ENCODE results near the gene DR1.

DNA sequence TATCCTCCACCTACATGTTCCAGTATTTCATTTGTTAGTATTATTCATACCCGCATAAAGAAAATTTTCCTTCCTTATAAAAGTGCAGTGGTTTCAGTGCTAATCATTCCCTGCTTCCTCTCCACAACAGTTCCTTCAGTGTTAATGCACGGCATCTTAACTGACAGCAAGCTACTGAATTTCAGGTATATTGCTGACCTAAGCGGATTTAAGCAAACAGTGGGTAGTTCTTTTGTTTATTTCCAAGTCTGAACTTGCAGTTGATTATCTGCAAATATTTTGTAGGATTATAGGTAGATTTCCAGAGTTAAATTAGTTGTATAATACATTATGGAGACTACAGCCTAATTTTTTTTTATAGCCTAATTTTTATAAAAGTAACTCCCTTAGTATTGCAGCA is 15.1 kb upstream of the DR1 start:
- TF ChIP-seq, protein P1, sequence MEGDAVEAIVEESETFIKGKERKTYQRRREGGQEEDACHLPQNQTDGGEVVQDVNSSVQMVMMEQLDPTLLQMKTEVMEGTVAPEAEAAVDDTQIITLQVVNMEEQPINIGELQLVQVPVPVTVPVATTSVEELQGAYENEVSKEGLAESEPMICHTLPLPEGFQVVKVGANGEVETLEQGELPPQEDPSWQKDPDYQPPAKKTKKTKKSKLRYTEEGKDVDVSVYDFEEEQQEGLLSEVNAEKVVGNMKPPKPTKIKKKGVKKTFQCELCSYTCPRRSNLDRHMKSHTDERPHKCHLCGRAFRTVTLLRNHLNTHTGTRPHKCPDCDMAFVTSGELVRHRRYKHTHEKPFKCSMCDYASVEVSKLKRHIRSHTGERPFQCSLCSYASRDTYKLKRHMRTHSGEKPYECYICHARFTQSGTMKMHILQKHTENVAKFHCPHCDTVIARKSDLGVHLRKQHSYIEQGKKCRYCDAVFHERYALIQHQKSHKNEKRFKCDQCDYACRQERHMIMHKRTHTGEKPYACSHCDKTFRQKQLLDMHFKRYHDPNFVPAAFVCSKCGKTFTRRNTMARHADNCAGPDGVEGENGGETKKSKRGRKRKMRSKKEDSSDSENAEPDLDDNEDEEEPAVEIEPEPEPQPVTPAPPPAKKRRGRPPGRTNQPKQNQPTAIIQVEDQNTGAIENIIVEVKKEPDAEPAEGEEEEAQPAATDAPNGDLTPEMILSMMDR (conservative IDR thresholded peaks at IDR 0.05; ENCODE audit: low read depth, low read length) = no peak
- TF ChIP-seq EZH2 (IDR thresholded peaks at IDR 0.05; ENCODE audit: borderline replicate concordance, low read depth, low read length, poor library complexity, severe bottlenecking) = no peak

All from A673 (cell line).